ENCODE data around the gene IDNK. TPM values are rescaled to one million over a fixed set of nuclear protein-coding genes. Genes with fewer than 3 reads are reported as not detected.

Gene IDNK
- total and polyA plus RNA-seq, 10 of the 15 experiments (the other 5 are each of a cell fraction or from before 2014, with no cell fraction given) = 7.0 to 19.1 (median 10.6) TPM

- peaks cover 3% of the 10 kb centered on the region; the same call in 1 of the 2 replicates for H3K79me2 ChIP-seq (ENCODE audit: control insufficient read depth, insufficient read depth, low read length)
- ChIA-PET RAD21 (ENCODE audit: unreplicated experiment) (interaction anchor here (0.7 to 1.9 kb wide), 3 partner anchors 10 to 50 kb away, joined by 3 to 7 read pairs (median 4); no protein-coding TSS in a partner anchor), CTCF (interaction anchor here (1.0 to 4.8 kb wide), 3 partner anchors 11 to 48 kb away, joined by 3 to 50 read pairs (median 7); no protein-coding TSS in a partner anchor), POLR2A (interaction anchor here (0.8 to 1.1 kb wide), 3 partner anchors 10 to 56 kb away, joined by 3 to 9 read pairs (median 3); partner anchors contain the start of gene UBQLN1), SMC1A (ENCODE audit: uncharacterized antibody, unreplicated experiment) (interaction anchor here (0.7 to 3.0 kb wide), 5 partner anchors 10 to 60 kb away, joined by 3 to 13 read pairs (median 10); partner anchors contain the start of gene IDNK)
- in situ Hi-C loops (cut with MboI) (no loop called here), intact Hi-C loops (cut with micrococcal nuclease; ENCODE audit: unreplicated experiment) (no loop called here)
- H3K27ac ChIP-seq (ENCODE audit: control insufficient read depth, insufficient read depth) = no peak overlapping the region
- DNase-seq (ENCODE audit: low read depth, low spot score) (no peak), ATAC-seq (no peak), FAIRE-seq (no peak)
- H3K36me3 ChIP-seq (ENCODE audit: control insufficient read depth in 2 of 2, insufficient read depth in 2 of 2, low read length in 1 of 2) = peaks cover 3 to 41% of the 10 kb centered on the region in 2 experiments
- no peaks in the 10 kb centered on the region for H3K27me3 ChIP-seq (replicated peaks in 1 of 2; ENCODE audit: control insufficient read depth in 2 of 2, insufficient read depth in 2 of 2, low read length in 1 of 2)
- H3K9ac ChIP-seq (ENCODE audit: control insufficient read depth, insufficient read depth, low read length) = no peak overlapping the region
- no peaks in the 10 kb centered on the region for H3K9me3 ChIP-seq (replicated peaks; ENCODE audit: control insufficient read depth, insufficient read depth, low read length)
- no peaks in the 10 kb centered on the region for H4K20me1 ChIP-seq (ENCODE audit: control insufficient read depth, insufficient read depth)
- TF ChIP-seq POLR2AphosphoS5 (IDR thresholded peaks at IDR 0.05; ENCODE audit: low read length) (no peak), RUNX3 (IDR thresholded peaks at IDR 0.05; ENCODE audit: low read length) (0 out of 2 replicates have a peak, but pooled peaks have one; percentile 22), SRF (IDR thresholded peaks at IDR 0.05; ENCODE audit: low read depth in 2 of 2, low read length in 2 of 2) (no peak), SUPT20H (IDR thresholded peaks at IDR 0.05; ENCODE audit: borderline replicate concordance, control insufficient read depth, low read depth, low read length) (no peak), SPI1 (IDR thresholded peaks at IDR 0.05; ENCODE audit: borderline replicate concordance, insufficient read depth, low read depth, low read length) (peak; percentile 54; the same call in 1 of the 2 replicates), RB1 (IDR thresholded peaks at IDR 0.05; ENCODE audit: borderline replicate concordance) (no peak)
- H3K4me2 ChIP-seq (ENCODE audit: control insufficient read depth, insufficient read depth) = no peak overlapping the region
- no peak overlapping the region for H2AFZ ChIP-seq (ENCODE audit: control insufficient read depth, low read depth, low read length)
- BruUV-seq (replicated peaks) = no TSS peak
- H3K4me1 ChIP-seq (ENCODE audit: control insufficient read depth, insufficient read depth, low read length) = peaks cover 16% of the 10 kb centered on the region
- no peak overlapping the region for H3K4me3 ChIP-seq
- 100% methylated on average over 2 of the region's 2 CpGs for WGBS (ENCODE audit: insufficient coverage, insufficient replicate concordance, low lambda C conversion rate, missing lambda C conversion rate)
These were observed 28.6 kb downstream of the IDNK start for GRCh38 chr9:83651558-83651957.

GRCh38 chr9:83652433-83652832 is 29.5 kb downstream of the IDNK start:
- H4K20me1 ChIP-seq (ENCODE audit: control insufficient read depth, insufficient read depth) = no peaks in the 10 kb centered on the region
- no peak overlapping the region for H3K27ac ChIP-seq (ENCODE audit: control insufficient read depth, insufficient read depth)
- ChIA-PET POLR2A (no interaction called here), SMC1A (ENCODE audit: uncharacterized antibody, unreplicated experiment) (interaction anchor here (0.9 to 1.8 kb wide), 3 partner anchors 9 to 59 kb away, joined by 3 to 10 read pairs (median 3); no protein-coding TSS in a partner anchor), RAD21 (ENCODE audit: unreplicated experiment) (interaction anchor here (1.9 kb wide), 1 partner anchor 32 kb away, joined by 7 read pairs; no protein-coding TSS in a partner anchor), CTCF (interaction anchor here (1.7 to 4.8 kb wide), 3 partner anchors 10 to 32 kb away, joined by 7 to 50 read pairs (median 7); no protein-coding TSS in a partner anchor)
- no peaks in the 10 kb centered on the region for H3K27me3 ChIP-seq (replicated peaks in 1 of 2; ENCODE audit: control insufficient read depth in 2 of 2, insufficient read depth in 2 of 2, low read length in 1 of 2)
- H2AFZ ChIP-seq (ENCODE audit: control insufficient read depth, low read depth, low read length) = no peak overlapping the region
- BruUV-seq (replicated peaks) = no TSS peak
- H3K9me3 ChIP-seq (replicated peaks; ENCODE audit: control insufficient read depth, insufficient read depth, low read length) = no peaks in the 10 kb centered on the region
- in situ Hi-C loops (cut with MboI) = no loop called here
- intact Hi-C loops (cut with micrococcal nuclease; ENCODE audit: unreplicated experiment) = no loop called here
- peaks cover 25% of the 10 kb centered on the region for H3K4me1 ChIP-seq (ENCODE audit: control insufficient read depth, insufficient read depth, low read length)
- ATAC-seq = no peak
- H3K36me3 ChIP-seq (ENCODE audit: control insufficient read depth in 2 of 2, insufficient read depth in 2 of 2, low read length in 1 of 2) = peaks cover 4 to 45% of the 10 kb centered on the region in 2 experiments
- no peak overlapping the region for H3K4me2 ChIP-seq (ENCODE audit: control insufficient read depth, insufficient read depth)
- no peak overlapping the region for H3K9ac ChIP-seq (ENCODE audit: control insufficient read depth, insufficient read depth, low read length)
- no peak for FAIRE-seq
- 100% methylated on average over 1 of the region's 1 CpG for WGBS (ENCODE audit: insufficient coverage, insufficient replicate concordance, low lambda C conversion rate, missing lambda C conversion rate)
- H3K4me3 ChIP-seq = no peak overlapping the region
- no peak for DNase-seq (ENCODE audit: low read depth, low spot score)
- H3K79me2 ChIP-seq (ENCODE audit: control insufficient read depth, insufficient read depth, low read length) = peaks cover 3% of the 10 kb centered on the region; the same call in 1 of the 2 replicates
- TF ChIP-seq RB1 (IDR thresholded peaks at IDR 0.05; ENCODE audit: borderline replicate concordance) (no peak), ZNF24 (IDR thresholded peaks at IDR 0.05) (no peak), STAT3 (IDR thresholded peaks at IDR 0.05; ENCODE audit: low read depth, low read length) (no peak), MTA2 (IDR thresholded peaks at IDR 0.05; ENCODE audit: low read depth) (no peak), ZNF217 (IDR thresholded peaks at IDR 0.05) (no peak), SIX5 (IDR thresholded peaks at IDR 0.05; ENCODE audit: low read depth, low read length, severe bottlenecking) (no peak), BRCA1 (IDR thresholded peaks at IDR 0.05; ENCODE audit: low read depth, low read length) (no peak), ESRRA (IDR thresholded peaks at IDR 0.05; ENCODE audit: low read length) (no peak), YY1 (IDR thresholded peaks at IDR 0.05; ENCODE audit: low read depth, low read length) (no peak), SMAD1 (IDR thresholded peaks at IDR 0.05; ENCODE audit: low read depth, partially characterized antibody) (no peak)
- TF ChIP-seq, protein P1, sequence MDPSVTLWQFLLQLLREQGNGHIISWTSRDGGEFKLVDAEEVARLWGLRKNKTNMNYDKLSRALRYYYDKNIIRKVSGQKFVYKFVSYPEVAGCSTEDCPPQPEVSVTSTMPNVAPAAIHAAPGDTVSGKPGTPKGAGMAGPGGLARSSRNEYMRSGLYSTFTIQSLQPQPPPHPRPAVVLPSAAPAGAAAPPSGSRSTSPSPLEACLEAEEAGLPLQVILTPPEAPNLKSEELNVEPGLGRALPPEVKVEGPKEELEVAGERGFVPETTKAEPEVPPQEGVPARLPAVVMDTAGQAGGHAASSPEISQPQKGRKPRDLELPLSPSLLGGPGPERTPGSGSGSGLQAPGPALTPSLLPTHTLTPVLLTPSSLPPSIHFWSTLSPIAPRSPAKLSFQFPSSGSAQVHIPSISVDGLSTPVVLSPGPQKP (IDR thresholded peaks at IDR 0.05; ENCODE audit: low read depth, low read length) = no peak
